Measurements from ENCODE around the gene IL16.

- TF ChIP-seq CTCF (IDR thresholded peaks at IDR 0.05) (no peak), ZFX (IDR thresholded peaks at IDR 0.05; ENCODE audit: borderline replicate concordance) (no peak)
Observed at GRCh38 chr15:81165535-81165934, 31.1 kb upstream of the IL16 start.

Data from 22Rv1 (cell line).